Middle frontal gyrus (tissue), 1 donor: ENCODE data around the gene SLC39A11.
"Not testable (repeated sequence)": the region's sequence is repeated elsewhere in the genome, so short reads cannot be mapped to it uniquely, and the experiment has no call there.

ENCODE experiments used
- DNase-seq: peaks from one replicate; pipeline ENCODE4 v3.0.0-alpha.2; 2015; ENCODE audit warnings: low spot score; ENCODE audit errors: extremely low spot score

Gene SLC39A11

DNA sequence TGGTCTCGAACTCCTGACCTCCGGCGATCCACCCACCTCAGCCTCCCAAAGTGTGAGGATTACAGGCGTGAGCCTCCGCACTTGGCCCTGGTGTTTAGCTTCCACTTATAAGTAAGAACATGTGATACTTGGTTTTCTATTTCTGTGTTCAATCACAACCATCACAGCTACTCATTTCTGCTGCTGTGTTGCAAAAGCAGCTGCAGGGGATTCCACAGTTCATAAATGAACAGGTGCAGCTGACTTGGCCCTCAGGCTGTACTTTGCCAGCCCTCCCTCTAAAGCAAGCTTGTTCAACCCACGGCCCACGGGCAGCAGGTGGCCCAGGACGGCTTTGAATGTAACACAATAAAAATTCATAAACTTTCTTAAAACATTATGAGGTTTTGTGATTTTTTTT, 79.2 kb downstream of the SLC39A11 start:
- DNase-seq: no peak

DNA sequence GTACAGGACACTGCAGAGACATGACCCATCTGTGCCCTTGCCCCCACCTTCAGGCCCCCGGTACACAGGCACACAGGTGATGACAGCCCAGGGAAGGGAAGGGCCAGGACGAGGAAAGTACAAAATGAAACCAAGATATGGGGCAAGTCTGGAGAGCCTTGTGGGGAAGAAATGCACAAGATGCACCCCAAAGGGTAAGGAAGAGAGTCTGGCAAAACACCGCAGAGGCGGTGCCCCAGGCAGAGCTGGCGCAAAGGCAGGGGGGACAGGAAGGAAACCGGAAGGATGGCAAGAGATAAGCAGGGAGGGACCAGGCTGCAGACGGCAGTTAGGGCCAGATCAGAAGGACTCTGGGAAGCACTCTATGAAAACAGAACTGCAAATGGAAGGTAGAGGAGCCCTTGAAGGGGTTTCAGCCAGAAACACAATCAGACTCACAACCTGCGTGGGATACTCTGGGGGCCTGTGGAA, 81.4 kb downstream of the SLC39A11 start:
- no peak for DNase-seq

DNA sequence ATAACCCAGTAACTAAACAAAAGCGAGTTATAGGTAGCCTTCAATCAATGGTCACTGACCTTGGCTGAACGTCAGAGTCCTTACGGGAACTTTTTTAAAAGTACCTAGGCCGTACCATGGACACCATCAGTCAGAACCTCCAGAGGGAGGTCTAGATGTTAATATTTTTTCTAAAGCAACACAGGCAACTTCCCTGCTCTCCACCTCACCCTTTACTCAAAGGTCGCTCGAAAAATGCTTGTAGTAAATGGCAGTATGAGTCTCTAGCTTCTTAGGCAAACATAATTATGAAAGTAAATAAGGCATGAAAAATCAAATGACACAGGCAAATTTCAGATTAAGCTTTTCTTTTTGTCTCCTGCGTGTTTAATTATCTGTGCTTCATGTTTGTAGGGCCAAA, 82.1 kb downstream of the SLC39A11 start:
- DNase-seq: no peak

DNA sequence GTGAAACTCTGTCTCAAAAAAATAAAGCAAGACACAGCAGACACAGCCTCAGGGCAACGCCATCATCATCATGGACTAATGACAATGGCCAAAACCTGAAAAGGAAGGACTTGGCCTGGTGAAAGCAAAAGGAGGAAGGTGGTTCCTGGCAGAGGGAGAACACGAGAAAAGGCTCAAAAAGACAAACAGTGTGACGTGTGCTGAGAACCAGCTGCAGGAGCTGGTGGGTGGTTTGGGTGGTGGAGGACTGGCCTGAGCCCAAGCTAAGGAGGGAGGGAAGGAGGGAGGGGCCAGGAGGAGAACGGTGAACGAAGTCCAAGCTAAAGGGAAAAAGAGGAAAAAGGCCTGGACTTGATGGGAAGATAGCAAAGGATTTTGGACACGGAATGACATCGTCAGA, 85.1 kb downstream of the SLC39A11 start:
- DNase-seq: peak; percentile 14

DNA sequence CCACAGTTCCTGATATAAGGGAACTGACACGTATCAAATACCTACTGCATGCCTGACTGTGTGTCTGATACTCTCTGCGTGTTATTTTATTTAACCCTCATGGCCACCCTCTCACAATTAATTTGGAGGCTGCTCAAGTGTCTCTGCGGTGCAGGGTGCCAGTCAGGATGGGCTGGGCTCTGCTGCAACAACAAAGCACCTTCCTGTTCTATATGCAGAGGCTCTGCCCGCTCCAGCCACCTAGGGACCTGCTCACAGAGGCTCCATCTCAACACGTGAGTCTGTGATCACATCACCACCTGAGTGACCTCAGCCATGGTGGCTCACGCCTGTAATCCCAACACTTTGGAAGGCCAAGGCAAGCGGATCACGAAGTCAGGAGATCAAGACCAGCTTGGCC, 87.1 kb downstream of the SLC39A11 start:
- no peak for DNase-seq

DNA sequence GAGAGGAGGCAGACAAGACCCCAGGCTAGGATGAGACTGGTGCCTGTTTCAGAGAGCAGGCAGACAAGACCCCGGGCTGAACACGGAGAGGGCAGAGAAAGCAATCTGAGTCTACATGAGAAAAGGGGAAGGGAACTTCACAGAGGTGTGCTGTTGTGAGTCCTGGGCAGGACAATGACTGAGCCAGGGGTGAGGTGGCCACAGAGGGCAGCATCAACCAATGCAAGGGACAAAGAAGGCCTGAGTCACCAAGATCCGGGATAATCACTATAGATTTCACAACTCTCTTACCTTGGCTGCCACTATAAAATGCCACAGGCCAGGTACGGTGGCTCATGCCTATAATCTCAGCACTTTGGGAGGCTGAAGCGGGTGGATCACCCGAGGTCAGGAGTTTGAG, 89.0 kb downstream of the SLC39A11 start:
- DNase-seq: no peak

DNA sequence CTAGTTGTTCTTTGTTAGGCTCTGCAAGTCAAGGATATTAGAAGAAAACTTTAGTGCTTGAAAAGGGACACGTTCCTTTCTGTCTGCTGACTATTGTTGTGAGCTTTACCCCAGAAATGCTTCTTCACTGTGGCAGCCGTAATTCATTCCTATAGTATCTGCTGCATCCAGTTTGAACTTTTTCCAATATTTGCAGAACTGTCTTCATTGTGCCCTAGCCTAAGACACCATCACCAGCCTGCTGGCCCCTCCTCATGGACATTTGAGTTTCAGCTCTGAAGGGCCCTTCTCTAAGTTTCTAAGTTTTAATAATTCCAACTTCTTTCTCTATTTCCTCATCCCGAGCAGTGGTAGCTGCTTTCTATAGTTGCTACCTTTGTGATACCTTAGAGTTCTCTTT, 91.7 kb downstream of the SLC39A11 start:
- no peak for DNase-seq

DNA sequence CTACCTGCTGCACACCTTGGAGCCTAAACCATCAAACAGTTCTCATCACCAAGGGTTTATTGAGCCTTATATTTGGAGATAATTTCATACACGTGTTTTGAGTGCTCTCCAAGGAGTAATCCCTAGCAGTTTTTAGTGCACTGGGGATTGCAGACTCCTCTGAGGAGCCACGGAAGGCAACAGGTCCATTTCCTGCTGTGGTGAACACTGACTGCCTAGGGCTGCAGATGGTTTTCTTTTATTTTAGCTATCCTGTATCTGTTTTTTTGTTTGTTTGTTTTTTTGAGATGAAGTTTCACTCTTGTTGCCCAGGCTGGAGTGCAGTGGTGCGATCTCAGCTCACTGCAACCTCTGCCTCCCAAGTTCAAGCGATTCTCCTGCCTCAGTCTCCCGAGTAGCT, 93.0 kb downstream of the SLC39A11 start:
- DNase-seq: not testable (repeated sequence)

DNA sequence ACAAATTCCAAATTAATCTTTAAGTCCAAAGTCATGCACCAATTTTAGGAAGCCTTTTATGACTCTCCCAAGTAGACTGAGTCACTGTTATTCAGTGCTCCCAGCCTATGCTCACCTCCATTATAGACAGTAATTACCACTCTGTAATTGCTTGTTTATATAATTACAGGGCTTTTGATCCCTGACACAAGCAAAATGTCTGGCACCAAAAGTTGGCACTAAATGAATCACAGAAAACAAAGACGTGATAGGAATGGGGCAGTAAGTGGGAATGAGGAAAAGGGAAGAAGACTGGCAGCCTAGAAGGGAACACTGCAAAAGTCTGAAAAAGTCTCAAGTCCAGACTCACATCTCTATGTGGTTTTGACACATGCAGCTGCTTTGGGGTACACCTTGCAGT, 94.1 kb downstream of the SLC39A11 start:
- DNase-seq: no peak

DNA sequence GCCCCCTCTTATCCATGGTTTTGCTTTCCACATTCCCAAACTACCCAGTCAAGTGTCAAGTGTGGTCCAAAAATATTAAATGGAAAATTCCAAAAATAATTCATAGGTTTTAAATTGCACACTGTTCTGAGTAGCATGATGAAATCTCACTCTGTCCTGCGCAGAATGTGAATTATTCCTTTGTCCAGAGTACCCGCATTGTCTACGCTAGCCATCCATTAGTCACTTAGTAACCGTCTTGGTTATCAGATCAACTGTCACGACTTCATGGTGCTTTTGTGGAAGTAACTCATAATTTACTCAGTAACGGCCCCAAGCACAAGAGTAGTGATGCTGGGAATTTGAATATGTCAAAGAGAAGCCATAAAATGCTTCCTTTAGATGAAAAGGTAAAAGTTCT, 94.9 kb downstream of the SLC39A11 start:
- no peak for DNase-seq

DNA sequence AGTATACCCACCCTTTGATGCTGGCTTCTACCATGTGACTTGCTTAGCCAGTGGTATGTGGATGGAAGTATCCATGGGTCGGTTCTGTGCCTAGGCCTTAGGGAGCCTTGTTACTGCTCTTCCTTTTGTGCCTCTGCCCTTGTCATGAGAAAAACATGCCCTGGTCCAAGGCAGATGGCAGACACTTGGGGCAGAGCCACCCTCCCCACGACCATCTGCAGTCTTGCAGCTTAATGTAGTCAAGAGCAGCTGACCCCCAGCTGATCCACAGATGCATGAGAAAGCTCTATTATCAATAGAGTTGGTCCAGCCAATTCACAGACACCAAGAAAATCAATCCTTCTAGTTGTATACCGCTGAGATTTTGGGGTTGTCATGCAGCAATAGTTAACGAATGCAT, 95.7 kb downstream of the SLC39A11 start:
- DNase-seq: no peak

DNA sequence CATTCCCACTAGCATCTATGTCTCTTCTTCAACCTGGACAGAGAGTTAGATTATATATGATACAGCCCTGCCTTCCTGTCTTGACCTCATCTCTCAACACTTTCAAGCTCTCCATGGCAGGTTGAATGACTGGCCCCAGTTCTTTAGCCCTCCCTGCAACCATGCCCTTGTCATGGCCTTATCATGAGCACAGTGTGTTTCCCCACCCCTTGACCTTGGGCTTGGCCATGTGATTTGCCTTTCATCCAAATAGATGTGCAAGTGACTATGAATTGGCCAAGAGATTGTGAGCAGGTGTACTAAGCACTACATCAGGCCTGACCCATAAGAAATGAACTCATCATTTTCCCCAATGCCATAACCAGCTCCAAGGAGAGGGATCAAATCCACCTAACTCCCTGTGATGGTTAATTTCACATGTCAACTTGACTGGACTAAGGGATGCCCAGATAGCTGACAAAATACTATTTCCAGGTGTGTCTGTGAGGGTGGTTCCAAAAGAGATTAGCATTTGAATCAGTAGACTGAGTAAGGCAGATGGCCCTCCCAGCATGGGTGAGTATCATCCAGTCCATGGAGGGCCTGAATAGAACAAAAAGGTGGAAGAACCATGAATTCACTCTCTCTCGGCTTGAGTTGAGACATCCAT, 97.4 kb downstream of the SLC39A11 start:
- DNase-seq: no peak

DNA sequence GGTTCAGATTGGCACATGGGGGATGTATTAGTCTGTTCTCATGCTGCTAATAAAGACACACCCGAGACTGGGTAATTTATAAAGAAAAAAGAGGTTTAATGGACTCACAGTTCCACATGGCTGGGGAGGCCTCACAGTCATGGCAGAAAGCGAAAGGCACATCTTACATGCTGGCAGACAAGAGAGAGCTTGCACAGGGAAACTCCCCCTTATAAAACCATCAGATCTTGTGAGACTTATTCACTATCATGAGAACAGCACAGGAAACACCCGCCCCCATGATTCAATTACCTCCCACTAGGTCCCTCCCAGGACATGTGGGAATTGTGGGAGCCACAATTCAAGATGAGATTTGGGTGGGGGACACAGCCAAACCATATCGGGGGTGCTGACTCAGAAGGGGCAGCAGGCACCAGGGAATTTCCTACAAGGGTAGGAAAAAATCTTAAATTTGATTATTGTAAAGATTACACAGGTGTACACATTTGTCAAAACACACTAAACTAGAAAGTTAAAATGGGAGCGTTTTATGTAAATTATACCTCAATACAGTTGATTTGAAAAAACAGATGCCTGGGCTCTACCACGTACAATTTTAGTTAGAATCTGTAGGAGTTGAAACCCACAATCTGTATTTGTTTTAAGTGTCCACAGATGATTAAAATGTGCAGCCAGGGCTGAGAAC, 99.6 kb downstream of the SLC39A11 start:
- not testable (repeated sequence) for DNase-seq

DNA sequence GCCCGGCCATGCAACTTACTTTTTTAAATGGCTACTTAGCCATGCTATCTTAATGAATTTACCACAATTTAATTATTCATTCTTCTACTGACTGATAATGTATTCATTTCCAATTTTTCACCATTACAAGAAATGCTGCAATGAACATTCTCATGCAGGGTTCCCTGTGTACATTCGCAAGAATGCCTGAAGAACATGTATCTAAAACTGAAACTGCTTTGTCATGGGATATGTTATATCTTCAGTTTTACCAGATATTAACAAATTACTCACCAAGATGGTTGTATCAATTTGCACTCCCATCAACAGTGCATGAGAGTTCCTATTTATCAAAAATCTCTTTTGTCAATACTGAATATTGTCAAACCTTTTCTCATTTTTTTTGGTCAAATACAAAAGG, 100.8 kb downstream of the SLC39A11 start:
- no peak for DNase-seq

DNA sequence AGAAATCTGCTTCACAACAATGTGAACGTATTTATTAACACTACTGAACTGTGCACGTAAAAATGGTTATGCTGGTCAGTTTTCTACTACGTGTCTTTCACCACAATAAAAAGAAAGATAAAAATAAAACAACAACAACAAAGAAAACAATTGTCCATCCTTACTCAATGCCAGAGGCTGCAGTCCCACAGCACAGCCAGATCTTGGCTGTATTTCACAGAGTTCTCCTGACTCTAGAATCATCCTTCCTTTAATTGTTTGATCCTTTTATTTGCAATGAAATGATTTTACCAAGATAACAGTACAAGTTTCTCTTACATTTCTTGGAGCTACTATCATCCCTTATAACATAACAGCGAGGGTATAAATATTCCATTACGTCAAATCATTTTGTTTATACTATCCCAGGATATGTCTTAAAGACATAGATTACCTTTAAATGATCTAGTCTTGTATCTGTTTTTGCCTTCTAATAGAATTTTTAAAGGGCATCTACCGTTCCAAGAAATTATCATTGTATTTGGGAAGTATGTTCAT, 103.3 kb downstream of the SLC39A11 start:
- no peak for DNase-seq

DNA sequence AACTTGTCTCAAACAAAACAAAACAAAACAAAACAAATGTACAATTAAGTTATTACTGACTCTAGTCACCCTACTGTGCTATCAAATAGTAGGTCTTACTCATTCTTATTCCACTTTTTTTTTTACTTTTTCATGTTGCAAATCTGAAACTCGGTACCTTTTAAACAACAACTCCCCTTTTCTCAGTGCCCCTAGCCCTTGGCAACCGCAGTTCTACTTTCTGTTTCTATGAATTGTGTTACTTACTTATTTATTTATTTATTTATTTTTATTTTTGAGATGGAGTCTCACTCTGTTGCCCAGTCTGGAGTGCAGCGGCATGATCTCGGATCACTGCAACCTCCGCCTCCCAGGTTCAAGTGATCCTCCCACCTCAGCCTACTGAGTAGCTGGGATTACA, 104.0 kb downstream of the SLC39A11 start:
- DNase-seq: no peak

DNA sequence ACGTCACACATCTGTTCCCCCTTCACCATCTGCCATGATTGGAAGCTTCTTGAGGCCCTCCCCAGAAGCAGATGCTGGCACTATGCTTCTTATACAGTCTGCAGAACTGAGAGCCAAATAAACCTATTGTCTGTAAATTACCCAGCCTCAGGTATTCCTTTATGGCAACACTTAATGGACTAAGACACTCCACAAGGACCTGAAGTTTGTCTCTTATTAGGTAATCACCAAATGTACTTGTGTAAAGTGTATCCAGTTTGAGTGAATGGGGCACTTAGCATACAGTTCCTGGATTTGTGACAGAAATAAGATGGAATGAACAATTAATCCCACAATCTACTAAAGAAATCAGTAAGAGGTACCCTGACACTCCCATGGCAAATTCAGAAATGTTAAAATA, 105.3 kb downstream of the SLC39A11 start:
- DNase-seq: no peak

DNA sequence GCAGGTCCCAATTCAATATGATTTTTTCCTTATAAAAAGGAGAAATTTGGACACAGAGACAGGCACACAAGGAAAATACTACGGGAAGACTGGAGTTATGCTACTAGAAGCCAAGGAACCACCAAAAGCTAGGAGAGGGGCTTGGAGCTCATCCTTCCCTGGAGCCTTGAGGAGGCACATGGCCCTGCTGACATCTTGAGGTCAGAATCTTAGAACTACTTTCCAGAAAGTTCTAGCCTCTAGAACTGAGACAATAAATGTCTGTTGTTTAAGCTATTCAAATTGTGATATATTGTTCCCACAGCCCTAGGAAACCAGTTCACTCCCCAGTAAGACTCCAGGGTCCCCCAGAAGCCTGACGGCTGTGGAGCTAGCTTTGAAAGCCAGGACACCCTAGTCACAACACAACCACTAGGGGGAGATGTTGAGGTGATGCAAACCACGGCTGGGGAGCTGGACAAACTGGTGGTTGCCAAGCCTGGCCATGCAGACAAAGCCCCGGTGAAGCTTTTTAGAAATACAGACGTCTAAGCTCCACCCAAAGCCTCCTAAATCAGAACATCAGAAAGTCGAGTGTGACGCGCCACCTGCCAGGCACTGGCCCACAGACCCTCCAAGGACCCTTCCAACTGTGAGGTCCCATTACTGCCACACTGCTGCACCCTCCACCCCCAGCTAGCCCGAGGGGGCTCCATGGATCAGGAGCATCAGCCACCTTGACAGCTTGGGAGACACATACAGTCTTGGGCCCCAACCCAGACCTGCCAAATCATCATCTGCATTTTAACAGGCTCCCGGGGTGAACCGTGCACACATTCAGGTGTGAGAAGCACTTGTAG, 106.4 kb downstream of the SLC39A11 start:
- peak; percentile 71 for DNase-seq

DNA sequence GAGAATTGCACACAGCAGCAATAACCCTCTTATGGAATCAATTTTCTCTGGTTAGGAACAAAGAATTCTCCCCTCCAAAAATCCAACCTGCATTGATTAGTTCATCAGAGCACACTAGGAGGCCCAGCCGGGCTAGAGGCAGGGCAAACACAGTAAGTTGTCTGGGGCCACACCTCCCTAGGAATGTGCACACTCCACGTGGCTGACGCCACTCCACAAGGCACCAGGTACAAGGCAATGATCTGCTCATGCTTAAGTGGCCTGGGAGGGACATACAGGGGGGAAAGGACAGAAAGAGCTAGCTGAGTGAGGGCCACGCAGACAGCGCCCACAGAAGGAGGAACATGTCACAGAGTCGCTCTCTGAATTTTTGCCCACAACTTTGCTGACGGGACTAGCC, 107.6 kb downstream of the SLC39A11 start:
- DNase-seq: no peak

DNA sequence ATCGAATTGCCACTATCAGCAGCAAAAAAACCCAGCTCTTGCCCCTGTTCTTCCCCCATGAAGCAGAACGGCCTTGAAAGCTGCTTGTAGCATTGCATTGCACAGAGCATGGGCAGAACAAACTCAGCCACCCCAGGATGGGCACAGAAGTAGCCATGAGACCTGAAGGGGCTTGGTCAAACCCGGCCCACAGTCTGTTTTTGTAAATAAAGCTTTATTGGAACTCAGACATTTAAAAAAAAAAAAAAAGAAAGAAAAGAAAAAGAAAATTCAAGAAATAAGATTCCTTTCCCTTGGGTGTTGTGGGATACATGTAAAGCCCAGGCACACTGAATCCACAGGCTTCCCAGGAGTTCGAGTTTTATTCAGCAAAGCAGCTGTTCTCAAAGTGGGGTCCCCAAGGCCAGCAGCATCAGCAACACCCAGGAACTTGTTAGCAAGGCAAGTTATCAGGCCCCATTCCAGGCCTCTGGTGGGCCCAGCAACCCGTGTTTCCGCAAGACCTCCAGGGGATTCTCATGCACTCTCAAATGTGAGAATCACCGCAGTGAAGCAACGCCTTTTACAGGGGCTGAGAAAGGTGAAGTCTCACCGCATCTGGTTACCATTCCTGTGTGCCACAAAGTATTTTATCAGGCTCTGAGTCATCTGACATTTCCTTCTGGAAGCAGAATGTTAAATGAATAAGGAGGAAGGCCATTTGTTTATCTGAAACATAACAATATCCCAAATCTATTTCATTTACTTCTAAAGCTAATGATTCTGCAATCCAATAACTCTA, 108.2 kb downstream of the SLC39A11 start:
- no peak for DNase-seq

DNA sequence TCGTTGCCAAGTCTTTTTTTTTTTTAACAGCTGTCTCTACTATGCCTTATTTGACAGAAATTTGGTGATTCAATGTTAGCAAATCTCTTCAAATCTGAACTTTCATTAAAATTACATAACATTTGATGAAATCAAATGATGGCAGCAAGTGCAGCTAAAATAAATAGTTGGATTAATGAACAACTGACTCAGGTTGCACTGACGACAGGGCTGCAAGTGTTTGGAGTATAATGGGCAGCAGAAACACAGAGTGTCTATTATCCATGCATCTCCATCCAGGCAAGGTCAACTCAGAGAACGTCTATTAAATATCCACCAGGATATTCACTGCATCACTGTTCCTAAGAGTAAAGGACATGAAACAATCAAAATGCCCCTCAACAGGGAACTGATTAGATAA, 109.8 kb downstream of the SLC39A11 start:
- no peak for DNase-seq
